Erythroblast (primary cell): ENCODE data around the gene SFXN5.

Experiments
- GATA1 ChIP-seq: IDR thresholded peaks from 2 replicates; pipeline ENCODE4 v1.6.1; 2011; ENCODE audit warnings: low read depth, mild to moderate bottlenecking, control low read depth, low read length, moderate library complexity
- POLR2A ChIP-seq: IDR thresholded peaks from 2 replicates; pipeline ENCODE4 v1.6.1; 2011; ENCODE audit warnings: mild to moderate bottlenecking, low read length

GRCh38 chr2:72961036-72961720 lies 110.3 kb downstream of the SFXN5 start:
- TF ChIP-seq POLR2A (no peak), GATA1 (no peak)
